Measurements from ENCODE around the gene UGT8. TPM values are rescaled to one million over a fixed set of nuclear protein-coding genes. Genes with fewer than 3 reads are reported as not detected.

The UGT8 gene
- total RNA-seq, 4 donors from 2014 or later: 0.11 to 0.16 (median 0.15) TPM; not detected in 1

DNA sequence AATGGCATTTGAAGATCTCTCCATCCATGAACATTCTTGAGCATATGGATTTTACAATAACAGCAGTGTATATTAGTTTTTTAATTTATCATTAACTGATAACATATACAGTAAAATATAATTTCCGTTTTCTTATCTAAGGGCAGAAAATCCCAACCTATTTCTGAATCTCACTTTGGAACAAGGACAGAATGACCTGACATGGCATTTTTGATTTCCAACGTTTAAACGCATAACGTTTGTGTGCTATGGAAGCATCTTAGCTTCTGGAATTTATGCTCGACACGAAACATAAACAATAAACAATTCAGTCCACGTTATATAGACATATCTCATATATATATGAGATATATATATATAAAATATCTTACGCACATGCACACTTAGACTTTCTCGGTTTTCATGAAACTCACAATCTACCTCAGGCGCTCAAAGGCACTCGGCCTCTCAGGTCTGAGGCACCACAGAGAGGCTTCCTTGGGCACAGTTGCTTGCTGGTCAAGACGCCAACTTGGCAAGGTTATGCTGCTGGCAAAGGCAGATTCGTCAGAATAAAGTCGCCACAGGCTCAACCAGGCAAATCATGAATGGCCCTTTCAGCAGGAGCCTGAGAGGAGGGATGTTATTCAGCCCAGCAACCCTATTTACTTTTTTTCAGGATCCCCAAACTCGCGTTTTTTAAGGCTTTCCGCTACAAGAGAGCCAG, 1.0 kb upstream of the UGT8 start:
- ATAC-seq: no peak
- in situ Hi-C loops (cut with MboI; ENCODE audit: low sequenced_read_pairs in 4 of 4) (no loop called here), intact Hi-C loops (cut with DNase I; ENCODE audit: low total_unique reads) (no loop called here)
- H3K27ac ChIP-seq: no peak overlapping the region
- DNase-seq: no peak
- no peaks in the 10 kb centered on the region for H3K9me3 ChIP-seq
- peaks cover 0 to 8% of the 10 kb centered on the region in 2 donors for H3K4me1 ChIP-seq
- TF ChIP-seq, protein P1, sequence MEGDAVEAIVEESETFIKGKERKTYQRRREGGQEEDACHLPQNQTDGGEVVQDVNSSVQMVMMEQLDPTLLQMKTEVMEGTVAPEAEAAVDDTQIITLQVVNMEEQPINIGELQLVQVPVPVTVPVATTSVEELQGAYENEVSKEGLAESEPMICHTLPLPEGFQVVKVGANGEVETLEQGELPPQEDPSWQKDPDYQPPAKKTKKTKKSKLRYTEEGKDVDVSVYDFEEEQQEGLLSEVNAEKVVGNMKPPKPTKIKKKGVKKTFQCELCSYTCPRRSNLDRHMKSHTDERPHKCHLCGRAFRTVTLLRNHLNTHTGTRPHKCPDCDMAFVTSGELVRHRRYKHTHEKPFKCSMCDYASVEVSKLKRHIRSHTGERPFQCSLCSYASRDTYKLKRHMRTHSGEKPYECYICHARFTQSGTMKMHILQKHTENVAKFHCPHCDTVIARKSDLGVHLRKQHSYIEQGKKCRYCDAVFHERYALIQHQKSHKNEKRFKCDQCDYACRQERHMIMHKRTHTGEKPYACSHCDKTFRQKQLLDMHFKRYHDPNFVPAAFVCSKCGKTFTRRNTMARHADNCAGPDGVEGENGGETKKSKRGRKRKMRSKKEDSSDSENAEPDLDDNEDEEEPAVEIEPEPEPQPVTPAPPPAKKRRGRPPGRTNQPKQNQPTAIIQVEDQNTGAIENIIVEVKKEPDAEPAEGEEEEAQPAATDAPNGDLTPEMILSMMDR (IDR thresholded peaks at IDR 0.05 in 4 of 5, conservative IDR thresholded peaks at IDR 0.05 in 1 of 5): no peak
- H3K4me3 ChIP-seq: peak overlapping the region in 3 of 4 donors; percentile 48 to 54 (median 49)
- peaks cover 25 to 37% (median 34%) of the 10 kb centered on the region in 3 donors for H3K27me3 ChIP-seq
- no peaks in the 10 kb centered on the region for H3K36me3 ChIP-seq

DNA sequence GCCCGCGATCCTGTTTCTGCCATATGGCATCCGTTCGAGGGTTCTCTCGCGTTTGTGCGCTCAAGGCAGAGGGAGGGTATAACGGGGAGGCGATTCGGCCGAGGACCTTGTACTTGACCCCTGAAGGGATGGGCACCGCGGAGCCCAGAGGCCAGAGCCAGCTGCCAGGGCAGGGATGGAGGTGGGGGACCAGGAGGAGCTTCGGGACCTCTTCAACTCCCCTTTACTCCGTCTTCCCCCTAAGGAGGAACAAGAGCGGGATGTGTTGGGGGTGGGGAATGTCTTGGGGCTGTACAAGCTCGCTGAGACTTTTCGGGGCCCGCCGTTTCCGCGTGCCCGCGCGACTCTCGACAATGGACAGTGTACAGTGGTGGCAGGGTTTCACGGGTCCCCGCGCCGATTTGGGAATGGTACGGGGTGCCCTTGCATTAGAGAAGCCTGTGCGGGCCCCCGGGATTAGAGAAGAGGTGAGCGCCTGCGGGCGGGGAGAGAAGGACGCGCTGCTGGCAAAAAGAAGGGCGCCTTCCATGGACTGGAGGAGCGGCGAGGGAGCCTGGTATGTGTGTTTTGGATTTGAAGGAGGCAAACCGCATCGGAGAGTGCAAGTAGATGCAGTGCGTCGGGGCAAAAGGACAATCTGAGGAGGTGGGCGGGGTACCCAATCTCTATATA, 760 bp downstream of the UGT8 start:
- H3K27me3 ChIP-seq: peaks cover 25 to 37% (median 34%) of the 10 kb centered on the region in 3 donors
- DNase-seq: no peak
- no peaks in the 10 kb centered on the region for H3K9me3 ChIP-seq
- H3K36me3 ChIP-seq: no peaks in the 10 kb centered on the region
- H3K4me3 ChIP-seq: peak overlapping the region; percentile 40 to 54 (median 48)
- ATAC-seq: no peak
- in situ Hi-C loops (cut with MboI; ENCODE audit: low sequenced_read_pairs in 4 of 4): no loop called here
- no peak for TF ChIP-seq POLR2A (IDR thresholded peaks at IDR 0.05)
- intact Hi-C loops (cut with DNase I; ENCODE audit: low total_unique reads): no loop called here
- H3K4me1 ChIP-seq: peaks cover 0 to 8% of the 10 kb centered on the region in 2 donors
- no peak overlapping the region for H3K27ac ChIP-seq

DNA sequence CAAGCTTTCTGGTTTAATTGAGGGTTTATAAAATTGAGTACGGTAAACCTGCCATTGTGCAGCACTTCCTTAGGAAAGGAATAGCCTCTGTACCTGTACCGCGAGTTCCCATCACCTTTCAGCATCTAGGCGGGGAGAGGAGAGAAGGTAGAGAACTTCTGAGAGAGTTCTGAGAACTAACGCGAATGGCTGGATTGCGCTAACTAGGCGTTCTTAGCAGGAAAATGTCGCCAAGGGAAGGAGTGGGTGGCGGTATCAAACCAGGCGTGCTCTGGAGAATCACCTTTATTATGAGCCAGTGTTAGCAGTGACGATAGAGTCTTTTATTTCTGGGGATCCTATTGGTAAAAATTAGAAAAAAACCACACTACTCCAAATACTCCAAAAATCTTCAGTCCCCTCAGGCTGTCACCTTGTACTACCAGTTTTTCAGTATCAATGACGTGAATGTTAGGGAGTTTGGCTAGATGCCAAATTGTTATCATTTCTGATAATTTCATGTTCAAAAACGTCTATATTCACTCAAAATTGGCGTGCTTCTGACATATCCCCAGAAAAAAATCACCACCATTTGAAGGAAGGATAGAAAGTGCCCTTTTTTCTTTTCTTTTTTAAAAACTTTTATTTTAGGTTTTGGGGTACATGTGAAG, 1.4 kb downstream of the UGT8 start:
- no peak for DNase-seq
- no peak for ATAC-seq
- intact Hi-C loops (cut with DNase I; ENCODE audit: low total_unique reads): no loop called here
- Histone ChIP-seq H3K27ac (no peak overlapping the region), H3K4me1 (peaks cover 0 to 8% of the 10 kb centered on the region in 2 donors), H3K4me3 (peak overlapping the region in 1 of 4 donors; percentile 49), H3K9me3 (no peaks in the 10 kb centered on the region), H3K36me3 (no peaks in the 10 kb centered on the region), H3K27me3 (peaks cover 25 to 37% (median 34%) of the 10 kb centered on the region in 3 donors)
- in situ Hi-C loops (cut with MboI; ENCODE audit: low sequenced_read_pairs in 4 of 4): no loop called here
- TF ChIP-seq, protein P1 (IDR thresholded peaks at IDR 0.05 in 4 of 5, conservative IDR thresholded peaks at IDR 0.05 in 1 of 5): no peak
- TF ChIP-seq POLR2A (IDR thresholded peaks at IDR 0.05): no peak

DNA sequence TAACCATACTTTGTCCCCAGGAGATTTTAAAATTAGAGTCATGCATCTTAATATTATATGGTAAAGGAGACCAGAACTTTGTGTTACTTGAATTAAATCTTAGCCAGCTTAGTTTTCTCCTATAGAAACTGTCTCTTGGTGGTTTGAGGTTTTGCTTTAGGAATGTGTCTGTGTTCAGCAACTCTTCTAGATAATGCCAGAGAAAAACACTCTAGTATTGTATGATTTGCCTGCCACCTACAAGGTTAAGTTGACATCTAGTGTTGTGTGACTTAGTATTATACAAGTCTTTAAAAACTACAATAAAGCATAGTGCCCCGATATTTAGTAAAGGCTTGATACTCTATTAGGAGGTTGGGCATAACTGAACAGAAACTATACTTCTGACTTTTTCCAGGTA, 2.1 kb downstream of the UGT8 start:
- Histone ChIP-seq H3K9me3 (no peaks in the 10 kb centered on the region), H3K4me1 (peaks cover 0 to 8% of the 10 kb centered on the region in 2 donors), H3K36me3 (no peaks in the 10 kb centered on the region), H3K4me3 (no peak overlapping the region), H3K27ac (no peak overlapping the region), H3K27me3 (peaks cover 25 to 37% (median 34%) of the 10 kb centered on the region in 3 donors)
- intact Hi-C loops (cut with DNase I; ENCODE audit: low total_unique reads) (no loop called here), in situ Hi-C loops (cut with MboI; ENCODE audit: low sequenced_read_pairs in 4 of 4) (no loop called here)
- no peak for TF ChIP-seq POLR2A (IDR thresholded peaks at IDR 0.05)
- TF ChIP-seq, protein P1 (IDR thresholded peaks at IDR 0.05 in 4 of 5, conservative IDR thresholded peaks at IDR 0.05 in 1 of 5): no peak
- DNase-seq (no peak), ATAC-seq (no peak)
